Astrocyte (in vitro differentiated cells and primary cell): Measurements from ENCODE around the gene IRGQ. TPM values are rescaled to one million over a fixed set of nuclear protein-coding genes. Genes with fewer than 3 reads are reported as not detected.
A peak's percentile ranks its signal among the peaks of the same experiment; 100 is the strongest.

Experiments used
- DNase-seq: peaks from one replicate; pipeline ENCODE4 v3.0.0-alpha.2; 2010; ENCODE audit warnings: low read depth
- FAIRE-seq: peaks from 2 replicates; lab custom pipeline; 2011; peaks lifted over from hg19 to GRCh38; lab: Jason Lieb, UNC
- H2AFZ ChIP-seq: 2 replicates; pipeline ENCODE4 v1.6.0; 2012; ENCODE audit warnings: low read depth, low read length, inconsistent platforms
- H3K27ac ChIP-seq: 2 replicates; pipeline ENCODE4 v1.5.1; 2011; ENCODE audit warnings: low read depth, low read length, inconsistent platforms
- H3K27me3 ChIP-seq: 2 replicates; pipeline ENCODE4 v1.6.0; 2011; ENCODE audit warnings: low read length, inconsistent platforms; ENCODE audit not compliant: insufficient read depth
- H3K36me3 ChIP-seq: 2 replicates; pipeline ENCODE4 v1.5.1; 2011; ENCODE audit warnings: low read length, inconsistent platforms; ENCODE audit not compliant: insufficient read depth
- H3K4me1 ChIP-seq: 2 replicates; pipeline ENCODE4 v1.5.1; 2011; ENCODE audit warnings: low read length, inconsistent platforms; ENCODE audit not compliant: insufficient read depth
- H3K4me2 ChIP-seq: 2 replicates; pipeline ENCODE4 v1.6.0; 2012; ENCODE audit warnings: low read length, inconsistent platforms
- H3K4me3 ChIP-seq: 2 replicates; pipeline ENCODE4 v1.5.1; 2011; ENCODE audit warnings: low read depth, mild to moderate bottlenecking, low read length, inconsistent platforms; ENCODE audit not compliant: insufficient read depth
- H3K79me2 ChIP-seq: 2 replicates; pipeline ENCODE4 v1.6.0; 2012; ENCODE audit warnings: mild to moderate bottlenecking, low read length, inconsistent platforms; ENCODE audit not compliant: insufficient read depth
- H3K9ac ChIP-seq: 2 replicates; pipeline ENCODE4 v1.6.0; 2012; ENCODE audit warnings: mild to moderate bottlenecking, low read length, inconsistent platforms
- H3K9me3 ChIP-seq: 2 replicates; pipeline ENCODE4 v1.5.1; 2012; ENCODE audit warnings: low read depth, mild to moderate bottlenecking, low read length, inconsistent platforms; ENCODE audit not compliant: insufficient read depth
- H4K20me1 ChIP-seq: 2 replicates; pipeline ENCODE4 v1.6.0; 2012; ENCODE audit warnings: low read length, inconsistent platforms; ENCODE audit not compliant: insufficient read depth
- H3K27ac Mint-ChIP-seq: one replicate; pipeline ENCODE4 v1.8.0; 2021; ENCODE audit warnings: mild to moderate bottlenecking, mixed read lengths; ENCODE audit not compliant: unreplicated experiment
- H3K27me3 Mint-ChIP-seq: one replicate; pipeline ENCODE4 v1.8.0; 2021; ENCODE audit warnings: low read depth, mixed read lengths; ENCODE audit not compliant: unreplicated experiment
- H3K36me3 Mint-ChIP-seq: one replicate; pipeline ENCODE4 v1.8.0; 2021; ENCODE audit warnings: low read depth, mixed read lengths; ENCODE audit not compliant: unreplicated experiment
- H3K4me1 Mint-ChIP-seq: one replicate; pipeline ENCODE4 v1.8.0; 2021; ENCODE audit warnings: low read depth, mixed read lengths; ENCODE audit not compliant: unreplicated experiment
- H3K4me3 Mint-ChIP-seq: one replicate; pipeline ENCODE4 v1.8.0; 2021; ENCODE audit warnings: mild to moderate bottlenecking, moderate library complexity, mixed read lengths; ENCODE audit not compliant: unreplicated experiment
- H3K9me3 Mint-ChIP-seq: one replicate; pipeline ENCODE4 v1.8.0; 2021; ENCODE audit warnings: mild to moderate bottlenecking, mixed read lengths; ENCODE audit not compliant: unreplicated experiment
- CTCF ChIP-seq: IDR thresholded peaks from 2 replicates; pipeline ENCODE4 v1.5.1; 2011; ENCODE audit warnings: low read depth, mild to moderate bottlenecking, inconsistent platforms, low read length, moderate library complexity; ENCODE audit not compliant: insufficient read depth
- EZH2 ChIP-seq: IDR thresholded peaks from 2 replicates; pipeline ENCODE4 v1.6.1; 2012; ENCODE audit warnings: mild to moderate bottlenecking, low read length, inconsistent platforms; ENCODE audit not compliant: insufficient read depth
- total RNA-seq: library from RNA; stranded (reverse); gene quantifications from 2 replicates; pipeline ENCODE4 v1.2.1, GENCODE V29; 2021

Gene IRGQ
- total RNA-seq, 1 donor from 2014 or later: 60.7 TPM

- H3K9ac ChIP-seq: peak overlapping the region; percentile 38
- peak overlapping the region; percentile 83 for H3K4me3 Mint-ChIP-seq
- no peaks in the 10 kb centered on the region for H3K9me3 ChIP-seq
- peaks cover 8% of the 10 kb centered on the region for H3K27me3 Mint-ChIP-seq
- H3K27ac Mint-ChIP-seq: no peak overlapping the region
- peaks cover 17% of the 10 kb centered on the region for H3K4me1 ChIP-seq
- peaks cover 14% of the 10 kb centered on the region for H3K27me3 ChIP-seq
- FAIRE-seq (no peak), DNase-seq (no peak)
- TF ChIP-seq EZH2 (peak; percentile 14), CTCF (no peak)
- peaks cover 3% of the 10 kb centered on the region for H3K9me3 Mint-ChIP-seq
- H3K4me2 ChIP-seq: peak overlapping the region; percentile 91
- H3K27ac ChIP-seq: no peak overlapping the region
- H2AFZ ChIP-seq: peak overlapping the region; percentile 77
- no peaks in the 10 kb centered on the region for H3K36me3 ChIP-seq
- no peaks in the 10 kb centered on the region for H3K36me3 Mint-ChIP-seq
- peaks cover 3% of the 10 kb centered on the region for H3K4me1 Mint-ChIP-seq
- no peaks in the 10 kb centered on the region for H3K79me2 ChIP-seq
- peak overlapping the region; percentile 42 for H3K4me3 ChIP-seq
- peaks cover 8% of the 10 kb centered on the region for H4K20me1 ChIP-seq
These were observed 44.5 kb upstream of the IRGQ start for GRCh38 chr19:43640424-43640757.

DNA sequence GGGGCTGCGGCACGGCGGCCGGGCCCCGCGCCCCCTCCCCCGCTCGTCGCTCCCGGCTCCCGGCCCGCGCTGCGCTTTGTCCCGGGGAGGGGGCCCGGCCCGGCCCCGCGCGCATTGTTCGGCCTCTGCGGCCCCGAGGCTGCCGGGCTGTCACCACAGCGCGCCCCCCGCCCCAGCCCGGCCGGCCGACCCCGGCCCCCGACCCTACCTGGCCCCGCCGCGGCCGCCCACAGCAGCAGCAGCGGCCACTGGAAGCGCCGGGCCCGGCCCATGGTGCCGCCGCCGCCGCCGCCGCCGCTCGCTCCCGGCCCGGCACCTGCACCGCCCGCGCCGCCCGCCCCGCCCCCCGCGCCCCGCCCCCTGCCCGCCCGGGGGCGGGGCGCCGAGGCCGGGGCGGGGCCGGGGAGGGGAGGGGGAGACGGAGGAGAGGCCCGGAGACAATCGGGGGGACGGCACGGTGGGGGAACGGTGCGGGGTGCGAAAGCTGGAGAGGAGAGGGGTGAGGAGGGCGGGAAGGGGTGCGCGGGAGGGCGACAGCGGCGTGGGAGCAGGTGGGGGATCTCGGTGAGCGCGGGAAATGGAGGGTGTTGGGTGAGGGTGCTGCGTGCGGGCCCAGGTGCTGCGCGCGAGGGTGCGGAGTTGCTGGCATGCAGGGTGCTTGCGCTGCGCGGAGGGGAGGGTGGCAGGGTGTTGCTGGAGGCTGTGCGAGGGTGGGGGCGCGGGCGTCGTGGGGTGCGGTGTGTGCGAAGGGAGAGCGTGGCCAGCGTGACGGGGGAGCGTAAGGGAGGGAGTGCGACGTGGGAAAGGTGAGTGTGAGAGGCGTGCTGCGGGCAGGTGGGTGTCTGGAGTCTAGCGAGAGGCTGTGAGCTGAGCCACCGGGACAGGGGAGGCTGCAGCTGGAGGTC is 43.8 kb upstream of the IRGQ start, which contains the start of gene CADM4:
Gene CADM4 (minus strand): TSS at position 332 of the 905 bp plus-strand sequence. CDS start 60 bp downstream, at position 272.
- Mint-ChIP-seq H3K9me3 (peaks cover 3% of the 10 kb centered on the region), H3K4me3 (peak within 1 kb of the TSS; percentile 93)
- no peak within 1 kb of the TSS for H3K27ac ChIP-seq

More for the DNA sequence above, 43.8 kb upstream of the IRGQ start, which contains the start of gene CADM4:
- Mint-ChIP-seq H3K36me3 (no peaks in the 10 kb centered on the region), H3K27ac (no peak within 1 kb of the TSS), H3K4me1 (peaks cover 7% of the 10 kb centered on the region), H3K27me3 (peaks cover 8% of the 10 kb centered on the region)
- Histone ChIP-seq H3K36me3 (no peaks in the 10 kb centered on the region), H3K9me3 (no peaks in the 10 kb centered on the region), H4K20me1 (peaks cover 8% of the 10 kb centered on the region), H3K27me3 (peaks cover 14% of the 10 kb centered on the region), H3K9ac (peak within 1 kb of the TSS; percentile 43), H3K4me3 (peak within 1 kb of the TSS; percentile 42), H3K4me2 (peak within 1 kb of the TSS; percentile 91), H2AFZ (peak within 1 kb of the TSS; percentile 77), H3K79me2 (no peaks in the 10 kb centered on the region), H3K4me1 (peaks cover 23% of the 10 kb centered on the region)
- no peak for TF ChIP-seq CTCF
- TF ChIP-seq EZH2: peak; percentile 61
- DNase-seq (no peak), FAIRE-seq (no peak)
